ENCODE data around the gene YWHAQ.
A peak's percentile ranks its signal among the peaks of the same experiment; 100 is the strongest.
"Not testable (repeated sequence)": the region's sequence is repeated elsewhere in the genome, so short reads cannot be mapped to it uniquely, and the experiment has no call there.

Gene YWHAQ

DNA sequence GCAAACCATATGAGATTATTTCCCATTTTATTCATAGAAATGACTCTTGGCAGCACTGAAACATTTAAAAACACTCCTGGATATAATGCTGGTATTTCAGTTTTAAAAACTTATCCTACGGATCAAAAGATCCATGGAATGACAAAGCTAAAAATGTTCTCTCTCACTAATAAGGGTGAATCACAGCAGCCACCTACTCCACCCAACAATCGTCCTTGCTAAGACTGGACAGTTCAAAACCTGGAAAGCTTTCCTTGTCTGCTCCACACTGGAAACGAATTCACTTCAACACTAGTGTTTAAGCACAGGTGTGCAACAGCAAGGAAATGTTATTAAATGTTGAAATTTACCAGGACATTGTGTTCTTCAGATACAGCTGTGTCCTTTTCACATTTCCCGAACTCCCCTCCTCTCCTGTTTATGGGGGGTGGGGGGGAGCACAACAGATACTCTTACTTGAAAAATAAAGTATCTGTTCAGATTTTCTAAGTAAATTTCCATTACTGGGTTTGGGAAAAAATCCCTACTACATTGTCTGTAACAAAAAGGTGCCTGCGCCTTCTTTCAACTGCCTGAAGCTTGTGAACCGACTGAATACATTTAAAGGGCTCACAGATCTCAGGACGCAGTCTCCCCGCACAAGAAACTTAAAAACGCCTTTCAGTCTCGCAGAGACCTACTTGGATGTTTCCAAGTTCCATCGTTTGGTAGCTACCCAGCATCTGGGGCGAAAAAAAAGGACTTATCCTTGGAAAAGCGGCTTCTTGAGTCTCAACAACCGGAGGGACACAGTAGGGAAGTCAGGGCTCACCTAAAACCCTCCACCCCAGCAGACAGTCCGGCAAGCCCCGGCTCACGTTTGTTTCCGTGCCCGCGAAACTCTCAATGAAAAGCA is 1.3 kb downstream of the YWHAQ start:
- H3K36me3 ChIP-seq (ENCODE audit: control insufficient read depth, insufficient read depth, low read length, severe bottlenecking), result peaks cover 14% of the 10 kb centered on the region
- H3K27me3 ChIP-seq (replicated peaks; ENCODE audit: control insufficient read depth, insufficient read depth, low read length), result no peaks in the 10 kb centered on the region
- peaks cover 32% of the 10 kb centered on the region for H3K4me1 ChIP-seq (ENCODE audit: control insufficient read depth, insufficient read depth, low read length)
- no peaks in the 10 kb centered on the region for H3K9me3 ChIP-seq (ENCODE audit: control insufficient read depth, low read length)
- peak overlapping the region; percentile 98 for H3K4me3 ChIP-seq (ENCODE audit: low read length)
- H3K9ac ChIP-seq (ENCODE audit: low read length), result peak overlapping the region; percentile 98
- DNase-seq (ENCODE audit: low read depth), result peak; percentile 75

DNA sequence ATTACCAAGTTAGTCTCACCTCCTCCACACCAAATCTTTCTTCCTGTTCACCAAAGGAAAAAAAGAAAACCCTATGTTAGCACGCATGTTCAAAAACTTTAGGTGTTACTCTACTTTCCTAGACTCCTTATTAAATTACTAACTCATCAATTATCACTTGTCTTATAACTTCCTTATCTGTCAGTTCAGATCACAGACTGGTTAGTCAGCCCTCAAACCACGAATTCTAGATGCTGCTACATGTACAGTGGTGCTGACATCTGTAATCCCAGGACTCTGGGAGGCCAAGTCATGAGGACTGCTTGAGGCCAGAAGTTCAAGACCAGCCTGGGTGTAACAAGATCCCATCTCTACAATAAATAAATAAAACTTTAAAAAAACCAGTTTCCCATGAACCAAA is 3.5 kb downstream of the YWHAQ start:
- H3K9me3 ChIP-seq (ENCODE audit: control insufficient read depth, low read length), result no peaks in the 10 kb centered on the region
- no peak overlapping the region for H3K9ac ChIP-seq (ENCODE audit: low read length)
- no peak for DNase-seq (ENCODE audit: low read depth)
- peaks cover 24% of the 10 kb centered on the region for H3K36me3 ChIP-seq (ENCODE audit: control insufficient read depth, insufficient read depth, low read length, severe bottlenecking)
- peaks cover 29% of the 10 kb centered on the region for H3K4me1 ChIP-seq (ENCODE audit: control insufficient read depth, insufficient read depth, low read length)
- H3K27me3 ChIP-seq (replicated peaks; ENCODE audit: control insufficient read depth, insufficient read depth, low read length), result no peaks in the 10 kb centered on the region
- no peak overlapping the region for H3K4me3 ChIP-seq (ENCODE audit: low read length)

DNA sequence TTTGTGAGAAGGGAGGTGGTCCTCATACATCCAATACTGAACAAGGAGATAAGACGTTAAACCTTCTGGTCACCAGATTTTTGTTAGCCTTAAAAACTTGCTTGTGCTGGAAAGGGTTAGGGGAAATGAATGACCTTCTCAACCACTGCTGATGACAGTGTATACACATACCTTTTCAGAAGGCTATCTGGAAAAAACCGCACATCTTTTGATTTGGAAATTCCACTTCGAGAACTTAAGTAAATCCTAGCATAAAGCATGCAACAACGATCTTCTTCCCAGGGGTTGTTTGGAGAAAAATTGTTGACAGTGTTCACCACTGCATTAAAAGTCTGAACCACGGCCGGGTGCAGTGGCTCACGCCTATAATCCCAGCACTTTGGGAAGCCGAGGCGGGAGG is 7.6 kb downstream of the YWHAQ start:
- no peaks in the 10 kb centered on the region for H3K27me3 ChIP-seq (replicated peaks; ENCODE audit: control insufficient read depth, insufficient read depth, low read length)
- peaks cover 39% of the 10 kb centered on the region for H3K4me1 ChIP-seq (ENCODE audit: control insufficient read depth, insufficient read depth, low read length)
- peaks cover 24% of the 10 kb centered on the region for H3K36me3 ChIP-seq (ENCODE audit: control insufficient read depth, insufficient read depth, low read length, severe bottlenecking)
- H3K4me3 ChIP-seq (ENCODE audit: low read length), result no peak overlapping the region
- no peak overlapping the region for H3K9ac ChIP-seq (ENCODE audit: low read length)
- H3K9me3 ChIP-seq (ENCODE audit: control insufficient read depth, low read length), result no peaks in the 10 kb centered on the region
- DNase-seq (ENCODE audit: low read depth), result no peak

DNA sequence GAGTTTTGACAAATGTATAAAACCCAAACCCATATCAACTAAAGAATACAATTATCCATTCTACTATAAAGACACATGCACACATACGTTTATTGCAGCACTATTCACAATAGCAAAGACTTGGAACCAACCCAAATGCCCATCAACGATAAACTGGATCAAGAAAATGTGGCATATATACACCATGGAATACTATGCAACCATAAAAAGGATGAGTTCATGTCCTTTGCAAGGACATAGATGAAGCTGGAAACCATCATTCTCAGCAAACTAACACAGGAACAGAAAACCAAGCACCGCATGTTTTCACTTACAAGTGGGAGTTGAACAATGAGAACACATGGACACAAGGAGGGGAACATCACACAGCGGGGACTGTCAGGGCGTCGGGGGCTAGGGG is 9.1 kb downstream of the YWHAQ start:
- H3K4me3 ChIP-seq (ENCODE audit: low read length); H3K27me3 ChIP-seq (replicated peaks; ENCODE audit: control insufficient read depth, insufficient read depth, low read length); H3K9me3 ChIP-seq (ENCODE audit: control insufficient read depth, low read length); H3K9ac ChIP-seq (ENCODE audit: low read length); DNase-seq (ENCODE audit: low read depth): not testable (repeated sequence)
- Histone ChIP-seq H3K4me1 (ENCODE audit: control insufficient read depth, insufficient read depth, low read length) (peaks cover 31% of the 10 kb centered on the region), H3K36me3 (ENCODE audit: control insufficient read depth, insufficient read depth, low read length, severe bottlenecking) (peaks cover 20% of the 10 kb centered on the region)

DNA sequence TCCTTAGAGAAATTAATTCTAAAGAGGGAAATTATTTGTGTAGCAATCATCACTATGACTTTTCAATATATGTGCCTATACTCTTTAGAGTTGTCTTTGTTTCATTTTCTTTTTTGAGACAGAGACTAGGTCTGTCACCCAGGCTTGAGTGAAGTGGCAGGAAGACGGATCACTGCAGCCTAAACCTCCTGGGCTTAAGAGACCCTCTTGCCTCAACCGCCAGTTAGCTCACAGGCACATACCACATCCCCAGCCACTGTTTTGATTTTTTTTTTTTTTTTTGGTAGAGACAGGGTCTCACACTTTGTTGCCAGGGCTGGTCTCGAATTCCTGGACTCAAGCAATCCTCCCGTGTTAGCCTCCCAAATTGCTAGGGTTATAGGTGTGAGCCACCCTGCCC is 12.4 kb downstream of the YWHAQ start:
- Histone ChIP-seq H3K36me3 (ENCODE audit: control insufficient read depth, insufficient read depth, low read length, severe bottlenecking) (peaks cover 19% of the 10 kb centered on the region), H3K4me3 (ENCODE audit: low read length) (no peak overlapping the region)

DNA sequence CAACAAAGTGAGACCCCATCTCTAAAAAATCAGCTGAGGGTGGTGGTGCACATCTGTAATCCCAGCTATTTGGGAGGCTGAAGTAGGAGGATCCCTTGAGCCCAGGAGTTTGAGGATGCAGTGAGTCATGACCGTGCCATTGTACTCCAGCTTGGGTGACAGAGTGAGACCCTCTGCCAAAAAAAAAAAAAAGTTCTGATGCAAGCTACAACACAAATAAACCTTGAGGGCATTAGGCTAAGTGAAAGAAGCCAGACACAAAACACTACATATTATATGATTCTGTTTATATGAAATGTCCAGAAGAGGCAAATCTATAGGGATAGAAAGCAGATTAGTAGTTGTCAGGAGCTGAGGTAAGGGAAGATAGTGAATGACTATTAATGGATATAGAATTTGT is 13.0 kb downstream of the YWHAQ start:
- peaks cover 13% of the 10 kb centered on the region for H3K36me3 ChIP-seq (ENCODE audit: control insufficient read depth, insufficient read depth, low read length, severe bottlenecking)

More for the DNA sequence above, 12.4 kb downstream of the YWHAQ start:
- Histone ChIP-seq H3K9ac (ENCODE audit: low read length) (no peak overlapping the region), H3K9me3 (ENCODE audit: control insufficient read depth, low read length) (no peaks in the 10 kb centered on the region), H3K4me1 (ENCODE audit: control insufficient read depth, insufficient read depth, low read length) (peaks cover 34% of the 10 kb centered on the region), H3K27me3 (replicated peaks; ENCODE audit: control insufficient read depth, insufficient read depth, low read length) (no peaks in the 10 kb centered on the region)
- no peak for DNase-seq (ENCODE audit: low read depth)

DNA sequence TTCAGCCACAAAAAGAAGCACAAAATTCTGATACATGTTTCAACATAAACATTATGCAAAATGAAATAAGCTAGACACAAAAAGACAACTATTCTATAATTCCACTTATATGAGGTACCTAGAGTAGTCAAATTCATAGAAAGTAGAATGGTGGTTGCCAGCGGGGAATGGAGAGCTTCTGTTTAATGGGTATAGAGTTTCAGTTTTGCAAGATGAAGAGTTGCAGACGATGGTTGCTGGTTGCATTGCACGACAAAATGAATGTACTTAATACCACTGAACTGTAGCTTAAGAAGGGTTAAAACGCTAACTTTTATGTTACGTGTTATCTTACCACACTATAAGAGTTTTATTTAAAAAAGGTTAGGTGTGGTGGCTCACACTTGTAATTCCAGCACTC is 13.5 kb downstream of the YWHAQ start:
- no peak overlapping the region for H3K4me3 ChIP-seq (ENCODE audit: low read length)
- H3K27me3 ChIP-seq (replicated peaks; ENCODE audit: control insufficient read depth, insufficient read depth, low read length), result no peaks in the 10 kb centered on the region
- H3K36me3 ChIP-seq (ENCODE audit: control insufficient read depth, insufficient read depth, low read length, severe bottlenecking), result peaks cover 9% of the 10 kb centered on the region
- no peak overlapping the region for H3K9ac ChIP-seq (ENCODE audit: low read length)
- peaks cover 43% of the 10 kb centered on the region for H3K4me1 ChIP-seq (ENCODE audit: control insufficient read depth, insufficient read depth, low read length)
- no peaks in the 10 kb centered on the region for H3K9me3 ChIP-seq (ENCODE audit: control insufficient read depth, low read length)
- no peak for DNase-seq (ENCODE audit: low read depth)

More for the DNA sequence above, 13.0 kb downstream of the YWHAQ start:
- H3K9me3 ChIP-seq (ENCODE audit: control insufficient read depth, low read length), result no peaks in the 10 kb centered on the region
- H3K9ac ChIP-seq (ENCODE audit: low read length), result no peak overlapping the region
- no peaks in the 10 kb centered on the region for H3K27me3 ChIP-seq (replicated peaks; ENCODE audit: control insufficient read depth, insufficient read depth, low read length)
- H3K4me3 ChIP-seq (ENCODE audit: low read length), result no peak overlapping the region
- DNase-seq (ENCODE audit: low read depth), result peak; percentile 37
- peaks cover 39% of the 10 kb centered on the region for H3K4me1 ChIP-seq (ENCODE audit: control insufficient read depth, insufficient read depth, low read length)

DNA sequence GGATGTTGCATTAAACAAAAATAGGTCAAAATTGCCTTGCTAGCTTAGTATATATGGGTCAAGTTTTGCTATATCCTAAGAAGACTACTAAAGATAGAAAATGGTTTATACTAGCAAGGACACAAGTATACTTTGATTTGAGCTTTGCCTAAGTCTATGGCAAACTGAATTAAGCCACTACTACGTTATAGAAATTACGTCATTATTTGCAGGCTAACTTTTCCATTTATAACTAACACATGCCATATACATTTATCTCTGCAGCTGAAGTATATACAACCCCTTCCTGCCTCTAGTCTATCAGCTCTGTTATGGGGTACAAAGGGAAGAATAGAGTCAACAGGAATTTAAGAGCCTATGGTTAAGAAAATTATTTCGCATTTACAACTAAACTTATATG is 16.2 kb downstream of the YWHAQ start:
- Histone ChIP-seq H3K9me3 (ENCODE audit: control insufficient read depth, low read length) (no peaks in the 10 kb centered on the region), H3K36me3 (ENCODE audit: control insufficient read depth, insufficient read depth, low read length, severe bottlenecking) (peaks cover 9% of the 10 kb centered on the region), H3K4me3 (ENCODE audit: low read length) (no peak overlapping the region), H3K4me1 (ENCODE audit: control insufficient read depth, insufficient read depth, low read length) (peaks cover 40% of the 10 kb centered on the region), H3K9ac (ENCODE audit: low read length) (no peak overlapping the region), H3K27me3 (replicated peaks; ENCODE audit: control insufficient read depth, insufficient read depth, low read length) (no peaks in the 10 kb centered on the region)
- DNase-seq (ENCODE audit: low read depth), result no peak

DNA sequence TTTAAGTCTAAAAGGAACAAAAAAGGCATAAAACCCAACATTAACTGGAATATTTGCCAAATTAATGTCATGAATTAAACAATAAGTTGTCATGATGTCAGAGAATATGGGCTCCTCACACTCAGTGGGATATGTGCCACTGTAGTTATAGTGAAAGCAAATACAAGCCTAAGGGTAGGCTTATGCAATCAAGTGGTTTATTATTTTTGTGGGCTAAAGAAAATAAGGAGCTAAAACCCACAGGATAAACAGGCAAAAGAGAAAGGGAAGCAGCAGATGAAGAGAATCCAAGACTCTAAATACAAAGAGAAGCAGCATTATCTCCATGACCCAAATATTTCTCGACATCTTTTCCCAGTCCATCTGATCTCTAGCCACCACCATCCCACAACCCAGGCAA is 17.5 kb downstream of the YWHAQ start:
- no peak overlapping the region for H3K9ac ChIP-seq (ENCODE audit: low read length)
- peaks cover 9% of the 10 kb centered on the region for H3K36me3 ChIP-seq (ENCODE audit: control insufficient read depth, insufficient read depth, low read length, severe bottlenecking)
- peak overlapping the region; percentile 26 for H3K4me3 ChIP-seq (ENCODE audit: low read length)
- no peaks in the 10 kb centered on the region for H3K9me3 ChIP-seq (ENCODE audit: control insufficient read depth, low read length)
- DNase-seq (ENCODE audit: low read depth), result peak; percentile 89
- H3K4me1 ChIP-seq (ENCODE audit: control insufficient read depth, insufficient read depth, low read length), result peaks cover 45% of the 10 kb centered on the region
- no peaks in the 10 kb centered on the region for H3K27me3 ChIP-seq (replicated peaks; ENCODE audit: control insufficient read depth, insufficient read depth, low read length)

DNA sequence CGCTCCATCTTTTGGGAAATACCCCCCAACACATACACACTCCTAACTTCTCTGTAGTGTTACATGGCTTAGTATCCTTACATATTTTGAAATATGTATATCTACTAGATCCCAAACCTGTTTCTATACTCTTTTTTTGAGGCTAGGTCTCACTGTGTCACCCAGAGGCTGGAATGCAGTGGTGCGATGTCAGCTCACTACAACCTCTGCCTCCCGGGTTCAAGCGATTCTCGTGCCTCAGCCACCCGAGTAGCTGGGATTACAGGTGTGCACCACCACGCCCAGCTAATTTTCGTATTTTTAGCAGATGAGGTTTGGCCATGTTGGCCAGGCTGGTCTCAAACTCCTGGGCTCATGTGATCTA is 19.3 kb downstream of the YWHAQ start:
- not testable (repeated sequence) for H3K9ac ChIP-seq (ENCODE audit: low read length); H3K36me3 ChIP-seq (ENCODE audit: control insufficient read depth, insufficient read depth, low read length, severe bottlenecking); H3K9me3 ChIP-seq (ENCODE audit: control insufficient read depth, low read length); H3K27me3 ChIP-seq (replicated peaks; ENCODE audit: control insufficient read depth, insufficient read depth, low read length); H3K4me3 ChIP-seq (ENCODE audit: low read length); DNase-seq (ENCODE audit: low read depth)
- H3K4me1 ChIP-seq (ENCODE audit: control insufficient read depth, insufficient read depth, low read length), result peaks cover 49% of the 10 kb centered on the region

DNA sequence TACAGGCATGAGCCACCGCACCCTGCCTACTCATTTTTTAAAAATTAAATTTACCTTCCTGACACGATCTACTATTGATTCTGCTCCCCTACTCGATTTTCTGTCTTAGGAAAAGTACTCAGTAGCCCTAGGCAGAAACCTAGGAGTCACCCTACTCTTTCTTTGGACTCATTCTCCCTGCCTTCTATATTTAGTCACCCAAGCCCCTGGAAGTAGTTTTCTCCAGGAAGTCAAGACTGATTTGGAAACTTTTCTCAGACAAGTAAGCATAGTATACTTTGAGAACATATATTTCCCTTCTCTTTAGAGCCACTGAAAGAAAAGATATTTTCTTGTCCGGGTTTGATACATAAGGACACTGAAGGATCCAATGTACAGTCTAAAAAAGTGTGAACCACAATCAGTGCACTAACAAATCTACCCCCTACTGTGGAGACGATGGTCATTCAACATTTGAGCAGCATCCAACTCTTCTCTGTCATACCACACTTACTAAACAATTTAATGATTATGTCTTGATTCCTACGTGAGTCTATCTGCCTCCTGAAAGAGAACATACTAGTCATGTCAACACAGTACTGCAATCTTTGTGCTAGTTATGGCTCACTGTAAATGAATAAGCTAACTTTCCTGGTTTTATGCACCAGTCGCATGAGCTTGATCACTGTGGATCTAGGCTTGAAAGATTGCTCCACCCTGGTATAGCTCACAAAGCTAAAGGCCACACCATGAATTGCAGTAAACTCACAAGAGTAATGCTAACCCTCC is 19.8 kb downstream of the YWHAQ start:
- Histone ChIP-seq H3K4me3 (ENCODE audit: low read length) (no peak overlapping the region), H3K4me1 (ENCODE audit: control insufficient read depth, insufficient read depth, low read length) (peaks cover 49% of the 10 kb centered on the region), H3K9me3 (ENCODE audit: control insufficient read depth, low read length) (no peaks in the 10 kb centered on the region), H3K9ac (ENCODE audit: low read length) (no peak overlapping the region), H3K27me3 (replicated peaks; ENCODE audit: control insufficient read depth, insufficient read depth, low read length) (no peaks in the 10 kb centered on the region), H3K36me3 (ENCODE audit: control insufficient read depth, insufficient read depth, low read length, severe bottlenecking) (no peaks in the 10 kb centered on the region)
- no peak for DNase-seq (ENCODE audit: low read depth)
